Hepatic stellate cell (primary cell): ENCODE data around the gene FRMD4B.
"Not testable (repeated sequence)": the region's sequence is repeated elsewhere in the genome, so short reads cannot be mapped to it uniquely, and the experiment has no call there.

Experiments
- DNase-seq: peaks from one replicate; pipeline ENCODE4 v3.0.0; 2011; ENCODE audit warnings: low spot score

FRMD4B gene

DNA sequence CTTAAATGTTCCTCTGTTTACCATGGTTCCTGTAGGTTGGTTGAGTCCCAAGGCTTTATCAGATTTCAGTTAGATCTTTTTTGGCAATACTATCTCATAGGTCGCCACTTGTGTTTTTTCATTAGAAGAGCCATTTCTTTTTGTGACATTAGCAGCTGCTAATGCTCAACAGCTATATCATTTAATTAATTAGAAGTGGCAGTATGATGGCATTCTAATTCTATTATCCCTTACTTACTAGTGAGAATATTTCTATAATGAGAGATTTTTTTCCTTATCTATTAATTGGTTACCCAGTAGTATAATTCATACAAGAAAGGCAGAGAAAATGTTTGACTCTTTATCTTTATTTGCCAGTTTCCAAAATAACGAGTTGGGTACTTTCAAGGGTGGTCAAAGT, 25.2 kb downstream of the FRMD4B start:
- no peak for DNase-seq

DNA sequence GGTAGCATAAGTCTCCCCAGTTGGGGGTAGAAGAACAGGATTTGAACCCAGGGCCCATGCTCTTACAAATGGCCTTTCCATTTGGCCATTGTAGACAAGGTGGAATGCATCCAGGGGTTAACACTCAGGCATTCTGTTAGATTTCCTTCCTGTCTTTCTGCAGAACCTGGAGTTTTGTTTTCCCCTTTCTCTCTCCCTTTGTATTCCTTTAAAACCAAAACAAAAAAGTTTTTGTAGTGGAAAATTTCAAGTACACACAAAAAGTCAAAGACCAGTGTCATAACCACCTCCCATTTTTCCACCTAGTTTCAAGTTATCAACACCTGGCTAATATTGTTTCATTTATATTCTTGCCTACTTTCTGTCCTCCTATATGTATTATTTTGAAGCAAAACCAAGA, 26.0 kb downstream of the FRMD4B start:
- no peak for DNase-seq

DNA sequence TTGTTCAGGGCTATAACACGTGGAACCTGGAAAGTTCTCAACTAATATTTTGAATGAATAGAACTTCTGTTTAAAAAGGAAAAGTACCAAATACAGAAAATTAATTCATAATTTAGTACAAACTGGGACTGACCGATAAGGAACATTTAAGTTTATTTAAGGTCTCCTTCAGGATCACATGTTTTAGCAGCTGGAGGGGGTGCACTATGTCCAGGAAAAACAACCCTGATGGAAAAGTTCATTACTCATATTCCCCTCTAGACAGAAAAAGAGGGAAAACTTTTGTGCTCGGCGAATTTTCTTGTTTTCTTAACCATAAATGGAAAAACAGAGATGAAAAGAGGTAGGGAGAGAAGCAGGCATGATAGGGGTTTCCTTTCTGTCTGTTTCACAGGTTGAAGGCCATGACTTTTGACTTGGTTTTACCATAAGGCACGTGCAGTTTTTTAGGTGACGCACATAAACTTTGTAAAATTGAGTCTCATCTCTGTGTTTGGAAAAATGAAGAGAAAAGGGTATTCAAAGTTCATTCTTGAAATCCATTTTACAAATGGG, 26.5 kb downstream of the FRMD4B start:
- DNase-seq: no peak

GRCh38 chr3:69357196-69357595, 28.7 kb downstream of the FRMD4B start:
- no peak for DNase-seq

- no peak for DNase-seq
Observed at GRCh38 chr3:69354948-69355347, 30.9 kb downstream of the FRMD4B start.

- DNase-seq: no peak
Observed at GRCh38 chr3:69353503-69353902, 32.4 kb downstream of the FRMD4B start.

- DNase-seq: no peak
Observed at GRCh38 chr3:69353088-69353478, 32.8 kb downstream of the FRMD4B start.

DNA sequence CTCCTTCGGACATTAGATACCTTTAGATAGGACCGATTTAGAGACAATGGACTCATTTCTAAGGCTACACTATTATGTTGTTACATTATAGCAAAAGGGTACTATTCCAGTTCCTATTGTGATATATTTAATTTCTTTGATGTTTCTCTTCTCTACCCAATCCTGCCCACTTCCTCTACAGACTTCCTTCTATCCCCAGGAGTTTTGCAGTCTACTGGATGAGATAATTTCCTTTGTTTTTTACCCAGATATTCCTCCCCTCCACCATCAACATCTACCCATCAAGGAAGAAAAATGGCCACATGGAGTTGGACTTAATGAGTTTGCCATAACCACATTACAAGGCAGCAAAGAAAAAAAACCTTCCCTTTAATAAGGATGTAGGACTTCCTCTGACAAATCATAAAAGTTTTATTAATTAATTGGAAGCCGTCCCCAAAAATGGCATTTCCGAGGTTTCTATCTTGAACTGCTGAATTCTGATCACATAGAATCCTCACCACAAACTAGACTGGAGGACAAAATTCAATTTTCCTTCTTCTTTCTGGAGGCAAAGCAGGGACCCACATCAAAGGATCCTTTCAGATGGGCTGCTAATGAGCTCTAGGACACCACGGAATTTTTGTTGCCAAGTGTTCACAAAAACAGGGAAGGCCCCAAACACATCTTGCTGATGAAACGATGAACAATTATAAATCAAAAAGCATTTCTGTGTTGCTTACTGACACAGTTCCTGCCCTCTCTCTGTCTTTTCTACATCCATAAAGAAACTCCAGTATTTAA, 33.4 kb downstream of the FRMD4B start:
- DNase-seq: no peak

GRCh38 chr3:69343875-69344274, 42.0 kb downstream of the FRMD4B start:
- DNase-seq: no peak

GRCh38 chr3:69342074-69342473, 43.8 kb downstream of the FRMD4B start:
- DNase-seq: no peak

GRCh38 chr3:69339760-69340159, 46.1 kb downstream of the FRMD4B start:
- DNase-seq: no peak

- DNase-seq: no peak
Observed at GRCh38 chr3:69338911-69339310, 47.0 kb downstream of the FRMD4B start.

DNA sequence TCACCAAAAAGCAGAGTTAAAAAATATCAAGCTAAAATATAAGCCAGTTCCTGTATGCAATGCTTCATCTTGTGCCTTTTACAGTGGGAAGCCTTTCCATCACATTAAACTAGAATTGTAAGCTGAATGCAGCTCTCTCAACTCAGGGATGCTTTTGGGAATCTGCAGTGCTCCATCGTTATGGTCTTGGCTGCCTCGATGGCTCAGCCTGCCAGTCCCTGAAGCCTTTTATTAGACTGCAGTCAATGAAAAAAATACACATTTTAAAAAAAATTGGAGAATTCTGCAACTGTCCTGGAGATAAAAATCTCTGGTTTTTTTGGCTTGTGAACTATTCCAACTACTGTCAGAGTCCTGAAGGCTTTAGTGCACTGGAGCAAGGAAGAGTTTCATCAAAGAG, 53.0 kb downstream of the FRMD4B start:
- no peak for DNase-seq

DNA sequence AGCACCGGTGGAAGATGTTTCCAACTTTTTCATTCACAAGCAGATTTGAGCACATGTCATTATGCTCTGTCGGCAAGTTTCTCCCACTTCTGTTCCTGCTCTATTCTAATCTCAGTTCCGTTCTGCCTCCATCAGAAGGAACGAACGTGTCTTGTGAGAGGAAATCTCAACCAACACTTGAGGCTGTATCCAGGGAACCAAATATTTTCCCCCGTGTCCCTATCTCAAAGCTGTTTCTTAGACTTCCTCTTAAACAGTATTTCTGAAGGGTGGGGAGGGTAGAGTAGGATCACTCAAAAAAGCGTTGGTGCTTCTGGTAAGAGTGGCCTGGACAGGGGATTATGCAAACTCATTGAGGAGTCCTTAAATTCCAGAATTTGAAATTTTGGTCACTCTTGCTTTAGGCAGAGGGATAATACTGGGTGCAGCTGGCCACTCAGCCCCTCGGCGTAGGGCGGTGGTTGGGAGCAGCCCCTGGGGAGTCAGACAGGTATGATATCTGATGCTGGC, 54.9 kb downstream of the FRMD4B start:
- peak; percentile 9 for DNase-seq

- DNase-seq: peak; percentile 70
Observed at GRCh38 chr3:69329892-69330291, 56.0 kb downstream of the FRMD4B start.

- DNase-seq: no peak
Observed at GRCh38 chr3:69328963-69329302, 57.0 kb downstream of the FRMD4B start.

GRCh38 chr3:69328103-69328962, 57.6 kb downstream of the FRMD4B start:
- DNase-seq: no peak

GRCh38 chr3:69326855-69327300, 59.0 kb downstream of the FRMD4B start:
- no peak for DNase-seq

DNA sequence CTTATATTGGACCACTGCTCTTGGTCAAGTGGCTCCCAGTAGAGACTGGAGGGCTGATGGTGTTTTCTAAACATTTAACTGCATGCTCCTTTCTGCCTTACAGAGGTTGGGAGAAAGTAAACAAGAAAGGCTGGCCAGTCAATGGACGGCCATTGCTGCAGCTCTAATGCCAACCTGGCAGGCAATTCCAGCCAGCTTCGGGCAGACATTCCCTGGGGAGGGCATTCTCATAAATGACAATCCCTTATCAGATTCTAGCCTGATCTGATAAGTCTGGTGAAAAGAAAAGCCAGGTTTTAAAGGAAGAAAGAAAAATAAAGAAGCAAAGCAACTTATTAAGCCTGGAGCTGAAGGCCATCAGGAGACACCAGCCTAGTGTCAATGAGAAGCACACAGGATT, 60.7 kb downstream of the FRMD4B start:
- DNase-seq: no peak

GRCh38 chr3:69324362-69325025, 61.4 kb downstream of the FRMD4B start:
- DNase-seq: no peak

DNA sequence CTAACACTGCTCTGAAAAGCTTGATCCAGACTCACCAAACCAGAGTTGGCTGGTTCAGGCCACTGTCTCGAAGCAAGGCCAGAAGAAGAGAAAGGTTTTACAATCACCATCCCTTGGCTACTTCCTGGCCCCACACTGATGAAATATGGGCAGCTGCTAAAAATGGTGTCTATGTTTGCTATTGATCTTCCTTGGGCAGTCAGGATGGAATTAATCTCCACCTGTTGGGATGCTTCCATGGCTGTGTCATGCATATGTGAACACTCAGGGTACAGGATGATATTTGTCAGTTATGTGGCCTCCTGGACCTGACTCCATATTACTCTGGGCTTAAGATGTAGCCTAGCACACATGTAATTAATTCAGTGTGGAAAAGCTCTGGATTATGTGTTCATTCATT, 61.9 kb downstream of the FRMD4B start:
- no peak for DNase-seq

- not testable (repeated sequence) for DNase-seq
Observed at GRCh38 chr3:69322512-69322911, 63.4 kb downstream of the FRMD4B start.
